Measurements from ENCODE around the gene SSTR4.
"Not testable (repeated sequence)": the region's sequence is repeated elsewhere in the genome, so short reads cannot be mapped to it uniquely, and the experiment has no call there.

The SSTR4 gene

GRCh38 chr20:23034721-23035671, at the start of gene SSTR4:
Gene SSTR4, plus strand, starts transcription at chr20:23035312. Its CDS starts 172 bp downstream, at chr20:23035484.
- H3K36me3 ChIP-seq (ENCODE audit: insufficient read depth, low read length): no peaks in the 10 kb centered on the region
- H2AFZ ChIP-seq (ENCODE audit: low read length, unreplicated experiment): no peak within 1 kb of the TSS
- H3K79me2 ChIP-seq (ENCODE audit: control insufficient read depth, insufficient read depth, low read length, unreplicated experiment): no peaks in the 10 kb centered on the region
- peaks cover 62% of the 10 kb centered on the region for H3K27me3 ChIP-seq (ENCODE audit: insufficient read depth, low read length)
- H3K27ac ChIP-seq (ENCODE audit: low read depth, low read length): no peak within 1 kb of the TSS
- no peaks in the 10 kb centered on the region for H3K4me1 ChIP-seq (ENCODE audit: control insufficient read depth, insufficient read depth, low read length, unreplicated experiment)
- no peak within 1 kb of the TSS for H3K4me3 ChIP-seq (ENCODE audit: low read depth, low read length)

- no peaks in the 10 kb centered on the region for H3K27me3 ChIP-seq (ENCODE audit: insufficient read depth, low read length)
- H3K4me1 ChIP-seq (ENCODE audit: control insufficient read depth, insufficient read depth, low read length, unreplicated experiment): no peaks in the 10 kb centered on the region
- H3K4me3 ChIP-seq (ENCODE audit: low read depth, low read length): no peak overlapping the region
- H2AFZ ChIP-seq (ENCODE audit: low read length, unreplicated experiment): no peak overlapping the region
- no peaks in the 10 kb centered on the region for H3K79me2 ChIP-seq (ENCODE audit: control insufficient read depth, insufficient read depth, low read length, unreplicated experiment)
- no peaks in the 10 kb centered on the region for H3K36me3 ChIP-seq (ENCODE audit: insufficient read depth, low read length)
- no peak overlapping the region for H3K27ac ChIP-seq (ENCODE audit: low read depth, low read length)
These were observed 48.5 kb upstream of the SSTR4 start for GRCh38 chr20:22986601-22987000.

- not testable (repeated sequence) for H3K4me1 ChIP-seq (ENCODE audit: control insufficient read depth, insufficient read depth, low read length, unreplicated experiment)
These were observed 43.7 kb upstream of the SSTR4 start for GRCh38 chr20:22991424-22991823.

GRCh38 chr20:22993823-22994222, 41.3 kb upstream of the SSTR4 start:
- Histone ChIP-seq H3K79me2 (ENCODE audit: control insufficient read depth, insufficient read depth, low read length, unreplicated experiment) (no peaks in the 10 kb centered on the region), H3K4me1 (ENCODE audit: control insufficient read depth, insufficient read depth, low read length, unreplicated experiment) (no peaks in the 10 kb centered on the region), H3K36me3 (ENCODE audit: insufficient read depth, low read length) (no peaks in the 10 kb centered on the region), H3K27ac (ENCODE audit: low read depth, low read length) (no peak overlapping the region), H2AFZ (ENCODE audit: low read length, unreplicated experiment) (no peak overlapping the region), H3K27me3 (ENCODE audit: insufficient read depth, low read length) (peaks cover 10% of the 10 kb centered on the region; the same call in 1 of the 2 replicates), H3K4me3 (ENCODE audit: low read depth, low read length) (no peak overlapping the region)

More at GRCh38 chr20:22991424-22991823, 43.7 kb upstream of the SSTR4 start:
- not testable (repeated sequence) for H2AFZ ChIP-seq (ENCODE audit: low read length, unreplicated experiment); H3K4me3 ChIP-seq (ENCODE audit: low read depth, low read length); H3K36me3 ChIP-seq (ENCODE audit: insufficient read depth, low read length); H3K27ac ChIP-seq (ENCODE audit: low read depth, low read length); H3K27me3 ChIP-seq (ENCODE audit: insufficient read depth, low read length); H3K79me2 ChIP-seq (ENCODE audit: control insufficient read depth, insufficient read depth, low read length, unreplicated experiment)

- no peak overlapping the region for H3K4me3 ChIP-seq (ENCODE audit: low read depth, low read length)
- peaks cover 14% of the 10 kb centered on the region; the same call in 1 of the 2 replicates for H3K27me3 ChIP-seq (ENCODE audit: insufficient read depth, low read length)
- H2AFZ ChIP-seq (ENCODE audit: low read length, unreplicated experiment): no peak overlapping the region
- no peak overlapping the region for H3K27ac ChIP-seq (ENCODE audit: low read depth, low read length)
- no peaks in the 10 kb centered on the region for H3K4me1 ChIP-seq (ENCODE audit: control insufficient read depth, insufficient read depth, low read length, unreplicated experiment)
- H3K36me3 ChIP-seq (ENCODE audit: insufficient read depth, low read length): no peaks in the 10 kb centered on the region
- H3K79me2 ChIP-seq (ENCODE audit: control insufficient read depth, insufficient read depth, low read length, unreplicated experiment): no peaks in the 10 kb centered on the region
These were observed 39.2 kb upstream of the SSTR4 start for GRCh38 chr20:22995923-22996322.

GRCh38 chr20:22998476-22998875, 36.6 kb upstream of the SSTR4 start:
- H2AFZ ChIP-seq (ENCODE audit: low read length, unreplicated experiment): no peak overlapping the region
- no peak overlapping the region for H3K4me3 ChIP-seq (ENCODE audit: low read depth, low read length)
- H3K36me3 ChIP-seq (ENCODE audit: insufficient read depth, low read length): no peaks in the 10 kb centered on the region
- H3K79me2 ChIP-seq (ENCODE audit: control insufficient read depth, insufficient read depth, low read length, unreplicated experiment): no peaks in the 10 kb centered on the region
- H3K27me3 ChIP-seq (ENCODE audit: insufficient read depth, low read length): peaks cover 14% of the 10 kb centered on the region; the same call in 1 of the 2 replicates
- H3K4me1 ChIP-seq (ENCODE audit: control insufficient read depth, insufficient read depth, low read length, unreplicated experiment): no peaks in the 10 kb centered on the region
- no peak overlapping the region for H3K27ac ChIP-seq (ENCODE audit: low read depth, low read length)

GRCh38 chr20:22999756-23000155, 35.4 kb upstream of the SSTR4 start:
- Histone ChIP-seq H3K4me3 (ENCODE audit: low read depth, low read length) (no peak overlapping the region), H3K27me3 (ENCODE audit: insufficient read depth, low read length) (peaks cover 16% of the 10 kb centered on the region; the same call in 1 of the 2 replicates), H3K36me3 (ENCODE audit: insufficient read depth, low read length) (no peaks in the 10 kb centered on the region), H2AFZ (ENCODE audit: low read length, unreplicated experiment) (no peak overlapping the region), H3K27ac (ENCODE audit: low read depth, low read length) (no peak overlapping the region), H3K79me2 (ENCODE audit: control insufficient read depth, insufficient read depth, low read length, unreplicated experiment) (no peaks in the 10 kb centered on the region), H3K4me1 (ENCODE audit: control insufficient read depth, insufficient read depth, low read length, unreplicated experiment) (no peaks in the 10 kb centered on the region)

GRCh38 chr20:23000232-23000947, 34.7 kb upstream of the SSTR4 start:
- no peaks in the 10 kb centered on the region for H3K4me1 ChIP-seq (ENCODE audit: control insufficient read depth, insufficient read depth, low read length, unreplicated experiment)
- H2AFZ ChIP-seq (ENCODE audit: low read length, unreplicated experiment): no peak overlapping the region
- no peak overlapping the region for H3K27ac ChIP-seq (ENCODE audit: low read depth, low read length)

GRCh38 chr20:23002276-23002675, 32.8 kb upstream of the SSTR4 start:
- H3K4me3 ChIP-seq (ENCODE audit: low read depth, low read length): no peak overlapping the region
- no peak overlapping the region for H3K27ac ChIP-seq (ENCODE audit: low read depth, low read length)
- H2AFZ ChIP-seq (ENCODE audit: low read length, unreplicated experiment): no peak overlapping the region
- no peaks in the 10 kb centered on the region for H3K79me2 ChIP-seq (ENCODE audit: control insufficient read depth, insufficient read depth, low read length, unreplicated experiment)
- no peaks in the 10 kb centered on the region for H3K4me1 ChIP-seq (ENCODE audit: control insufficient read depth, insufficient read depth, low read length, unreplicated experiment)
- no peaks in the 10 kb centered on the region for H3K36me3 ChIP-seq (ENCODE audit: insufficient read depth, low read length)
- H3K27me3 ChIP-seq (ENCODE audit: insufficient read depth, low read length): peaks cover 7% of the 10 kb centered on the region; the same call in 1 of the 2 replicates

More at GRCh38 chr20:23000232-23000947, 34.7 kb upstream of the SSTR4 start:
- Histone ChIP-seq H3K4me3 (ENCODE audit: low read depth, low read length) (no peak overlapping the region), H3K36me3 (ENCODE audit: insufficient read depth, low read length) (no peaks in the 10 kb centered on the region), H3K27me3 (ENCODE audit: insufficient read depth, low read length) (peaks cover 16% of the 10 kb centered on the region; the same call in 1 of the 2 replicates), H3K79me2 (ENCODE audit: control insufficient read depth, insufficient read depth, low read length, unreplicated experiment) (no peaks in the 10 kb centered on the region)

GRCh38 chr20:23003077-23003635, 32.0 kb upstream of the SSTR4 start:
- H3K27me3 ChIP-seq (ENCODE audit: insufficient read depth, low read length): peaks cover 7% of the 10 kb centered on the region; the same call in 1 of the 2 replicates
- no peak overlapping the region for H2AFZ ChIP-seq (ENCODE audit: low read length, unreplicated experiment)
- H3K79me2 ChIP-seq (ENCODE audit: control insufficient read depth, insufficient read depth, low read length, unreplicated experiment): no peaks in the 10 kb centered on the region
- H3K4me1 ChIP-seq (ENCODE audit: control insufficient read depth, insufficient read depth, low read length, unreplicated experiment): no peaks in the 10 kb centered on the region
- H3K4me3 ChIP-seq (ENCODE audit: low read depth, low read length): no peak overlapping the region
- H3K27ac ChIP-seq (ENCODE audit: low read depth, low read length): no peak overlapping the region
- no peaks in the 10 kb centered on the region for H3K36me3 ChIP-seq (ENCODE audit: insufficient read depth, low read length)

Data from ACC112 (cell line).